HuH-7.5 (cell line): ENCODE results near the gene MOCS1.
"Not testable (repeated sequence)": the region's sequence is repeated elsewhere in the genome, so short reads cannot be mapped to it uniquely, and the experiment has no call there.

Experiments
- DNase-seq: peaks from one replicate; pipeline ENCODE4 v3.0.0; 2011; ENCODE audit warnings: low spot score

MOCS1 gene

DNA sequence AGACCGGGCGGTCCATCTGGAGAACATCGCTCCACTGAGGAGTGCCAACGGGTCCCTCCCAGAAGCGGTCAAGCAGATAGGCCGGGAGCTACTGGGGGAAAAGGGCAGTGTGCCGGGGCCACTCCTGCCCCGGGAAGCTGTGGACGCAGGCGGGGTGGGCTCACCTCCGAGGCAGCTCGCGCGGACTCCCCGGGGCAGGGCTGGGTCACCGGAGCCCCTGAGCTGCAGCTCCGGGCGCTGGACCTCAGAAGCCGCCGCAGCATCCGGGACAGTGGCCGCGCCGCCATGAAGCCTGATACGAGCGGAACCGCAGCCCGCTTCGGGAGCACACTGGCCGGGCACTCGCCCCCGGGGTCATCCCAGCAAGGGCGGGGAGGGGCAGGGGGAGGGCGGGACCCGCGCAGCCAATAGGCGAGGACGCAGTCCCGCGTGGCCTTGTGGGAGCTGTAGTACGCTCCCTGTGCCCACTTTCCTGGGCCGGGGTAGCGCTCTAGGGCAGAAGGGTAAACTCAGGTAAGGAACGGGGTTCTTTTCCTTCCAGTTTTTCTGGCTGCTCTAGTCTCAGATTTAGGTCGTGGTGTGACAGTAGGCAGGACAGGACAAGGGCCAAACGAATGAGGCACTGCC lies at the start of gene MOCS1:
Gene MOCS1, minus strand, starts transcription at position 332 of the 627 bp plus-strand sequence. Its CDS starts 45 bp downstream, at position 287.
- peak; percentile 68 for DNase-seq

DNA sequence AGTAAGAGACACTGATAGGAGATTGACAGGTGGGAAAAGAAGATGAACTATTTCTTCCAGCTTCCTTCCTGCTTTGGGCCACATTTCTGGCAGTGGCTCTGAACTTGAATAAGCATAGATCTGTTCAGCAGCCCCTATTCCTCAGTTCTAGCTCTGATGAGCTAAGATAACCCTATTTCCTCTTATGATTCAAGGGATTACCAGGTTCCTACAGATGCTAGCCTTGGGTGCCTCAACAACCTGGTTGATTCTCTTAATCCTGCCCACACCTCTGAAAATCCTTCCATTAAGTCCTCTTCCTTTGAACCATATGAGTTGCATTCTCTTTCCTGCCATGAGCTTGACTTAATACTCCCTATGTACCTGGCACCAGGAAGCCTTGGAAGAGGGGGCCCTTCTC lies 49.8 kb upstream of the MOCS1 start:
- DNase-seq: no peak

DNA sequence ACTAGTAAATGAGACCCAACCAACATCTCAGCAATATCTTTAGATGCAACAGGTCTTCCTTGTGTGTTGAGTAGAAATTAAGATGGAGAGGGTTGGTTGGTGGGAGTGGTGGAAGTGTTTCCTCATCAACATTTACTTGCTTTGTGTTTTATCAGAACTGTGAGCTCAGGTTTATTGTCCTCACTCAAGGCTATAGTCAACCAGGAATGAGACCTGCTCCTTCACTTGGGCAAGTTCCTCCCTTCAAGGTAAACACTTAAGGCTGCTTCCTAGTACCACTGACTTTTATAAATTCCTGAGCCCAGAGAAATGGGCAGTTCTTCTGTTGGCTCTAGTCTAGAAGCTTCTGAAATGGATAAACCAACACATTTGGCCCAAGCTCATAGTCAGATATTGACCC lies 48.9 kb upstream of the MOCS1 start:
- no peak for DNase-seq

- no peak for DNase-seq
These were observed 48.5 kb upstream of the MOCS1 start for GRCh38 chr6:39982720-39983119.

DNA sequence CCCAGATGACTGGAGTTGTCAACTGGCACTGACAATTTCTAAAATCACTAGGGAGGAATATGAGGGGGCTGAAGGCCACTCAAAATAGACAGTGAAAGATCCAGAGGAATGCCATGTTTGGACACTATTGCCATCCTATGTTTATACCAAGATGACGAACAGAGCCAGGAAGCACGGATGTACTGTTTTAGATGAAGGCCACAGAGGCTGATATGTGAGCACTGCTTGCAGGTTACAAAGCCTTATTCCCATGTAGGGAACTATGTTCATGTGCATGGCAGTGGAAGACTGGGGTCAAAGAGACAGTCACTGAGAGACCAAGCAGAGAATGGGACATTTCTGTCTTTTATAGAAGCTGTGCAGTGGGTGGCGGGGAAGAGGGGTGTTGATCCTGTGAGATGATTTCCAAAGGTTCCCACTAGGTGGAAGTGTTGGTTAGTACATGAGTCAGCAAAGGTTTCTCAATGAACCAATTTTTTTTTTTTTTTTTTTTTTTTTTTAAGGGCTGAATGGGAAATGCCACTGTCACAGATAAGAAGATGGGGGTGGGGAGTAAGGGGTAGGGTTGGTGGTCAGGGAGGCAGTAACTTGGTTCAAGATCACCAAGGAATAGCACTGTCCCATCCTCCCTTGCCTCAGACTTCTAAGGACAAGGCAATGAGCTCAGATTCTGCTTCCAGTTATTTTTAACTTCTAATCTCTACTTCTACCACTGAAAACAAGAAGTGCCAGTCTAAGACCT lies 46.7 kb upstream of the MOCS1 start:
- peak; percentile 18 for DNase-seq

- no peak for DNase-seq
These were observed 45.4 kb upstream of the MOCS1 start for GRCh38 chr6:39979461-39980328.

GRCh38 chr6:39978240-39978639 lies 44.0 kb upstream of the MOCS1 start:
- no peak for DNase-seq

DNA sequence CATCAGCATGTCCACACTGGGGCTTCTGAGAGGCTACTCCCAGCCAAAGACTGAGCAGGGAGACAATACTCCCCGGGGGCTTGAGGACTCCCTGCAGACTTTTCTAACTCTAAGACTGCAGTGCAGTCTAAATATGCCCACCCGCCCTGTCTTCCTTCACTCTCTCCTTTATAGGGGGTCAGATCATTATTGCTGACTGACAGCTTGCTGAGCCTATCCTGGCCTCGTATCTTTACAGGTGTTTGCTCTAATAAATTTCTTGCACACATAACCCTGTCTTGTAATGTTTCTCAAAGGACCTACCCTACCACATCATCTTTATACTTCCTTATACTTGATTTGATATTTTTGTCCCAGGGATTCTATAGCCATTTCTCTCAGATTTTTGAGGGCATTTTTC lies 39.4 kb upstream of the MOCS1 start:
- no peak for DNase-seq

DNA sequence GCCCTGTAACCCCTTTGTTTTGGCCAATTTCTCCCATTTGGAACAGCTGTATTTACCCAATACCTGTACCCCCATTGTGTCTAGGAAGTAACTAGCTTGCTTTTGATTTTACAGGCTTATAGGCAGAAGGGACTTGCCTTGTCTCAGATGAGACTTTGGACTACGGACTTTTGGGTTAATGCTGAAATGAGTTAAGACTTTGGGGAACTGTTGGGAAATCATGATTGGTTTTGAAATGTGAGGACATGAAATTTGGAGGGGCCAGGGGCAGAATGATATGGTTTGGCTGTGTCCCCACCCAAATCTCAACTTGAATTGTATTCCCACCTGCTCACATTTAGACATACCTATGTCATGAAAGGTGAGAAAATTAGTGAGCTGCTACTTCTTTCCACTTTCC lies 38.5 kb upstream of the MOCS1 start:
- DNase-seq: not testable (repeated sequence)

- not testable (repeated sequence) for DNase-seq
These were observed 36.9 kb upstream of the MOCS1 start for GRCh38 chr6:39971131-39971530.

DNA sequence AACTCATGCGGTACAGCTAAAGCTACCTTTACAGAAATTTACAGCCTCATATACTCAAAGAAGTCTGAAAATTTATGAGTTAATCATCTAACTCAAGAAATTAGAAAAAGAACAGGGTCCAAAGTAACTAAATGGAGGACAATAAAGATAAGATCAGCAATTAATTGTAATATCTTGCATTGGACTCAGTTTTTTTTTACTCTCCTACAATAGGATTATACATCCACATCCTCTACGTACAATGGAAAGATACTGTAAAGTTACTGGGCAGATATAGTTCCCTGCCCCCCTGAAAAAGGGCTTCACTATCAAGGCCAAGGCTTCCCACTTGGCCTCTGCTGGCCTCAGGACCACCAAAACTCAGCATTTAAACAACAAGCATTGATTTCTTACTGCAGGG lies 31.5 kb upstream of the MOCS1 start:
- no peak for DNase-seq

DNA sequence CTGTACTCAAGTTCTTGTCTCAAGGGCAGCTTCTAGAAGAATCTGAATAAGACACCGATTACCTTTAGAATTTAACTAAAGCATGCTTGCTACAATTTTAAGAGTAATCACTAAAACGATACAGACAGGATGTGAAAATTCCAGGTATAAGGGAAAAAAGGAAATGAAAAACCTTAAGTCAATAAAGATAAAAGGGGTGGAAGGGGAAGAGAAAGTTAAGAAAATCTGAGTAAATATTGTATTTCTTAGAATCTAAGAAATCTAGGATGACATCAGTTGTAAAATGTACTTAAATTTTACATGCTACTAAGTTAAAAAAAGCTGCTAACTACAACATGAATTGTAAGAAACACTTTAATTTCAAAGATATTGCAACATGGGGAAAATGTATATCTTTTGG lies 30.3 kb upstream of the MOCS1 start:
- no peak for DNase-seq

DNA sequence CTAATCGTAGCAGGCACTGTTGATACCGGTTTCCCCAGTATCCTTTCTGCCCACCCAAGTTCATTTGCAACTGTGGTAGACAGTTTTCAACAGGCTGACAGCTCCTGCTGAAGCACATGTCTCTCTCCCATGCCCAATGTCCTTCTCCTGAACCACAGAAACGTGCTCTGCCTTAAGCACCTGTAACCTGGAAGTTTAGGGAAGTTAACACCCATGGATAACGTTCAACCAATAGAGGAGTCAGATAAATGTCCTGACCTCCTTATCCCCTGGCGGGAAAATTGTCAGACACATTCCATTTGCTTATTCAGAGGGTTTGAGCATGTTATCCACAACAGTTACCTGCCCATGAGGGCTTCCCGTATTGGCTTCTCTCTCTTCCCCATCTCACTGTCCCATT lies 29.8 kb upstream of the MOCS1 start:
- DNase-seq: no peak

- no peak for DNase-seq
These were observed 28.6 kb upstream of the MOCS1 start for GRCh38 chr6:39962831-39963230.

- no peak for DNase-seq
These were observed 26.9 kb upstream of the MOCS1 start for GRCh38 chr6:39961178-39961577.

DNA sequence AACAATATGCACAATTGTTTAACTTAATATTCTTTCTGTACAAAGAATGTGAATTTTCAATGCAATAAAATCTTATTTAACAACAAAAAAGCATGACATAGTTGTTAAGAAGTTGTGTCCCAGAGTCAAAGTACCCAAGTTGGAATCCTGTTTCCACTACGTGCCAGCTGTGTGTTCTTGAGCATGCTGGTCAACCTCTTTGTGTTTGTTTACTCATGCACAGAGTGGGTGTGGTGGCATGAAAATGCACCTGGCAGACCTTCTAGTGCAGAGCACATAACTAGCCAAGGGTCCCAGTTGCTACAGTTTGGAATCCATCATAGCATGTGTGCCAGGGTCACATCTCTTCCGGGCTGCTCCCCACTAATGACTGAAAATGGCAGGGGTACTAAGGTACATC lies 24.7 kb upstream of the MOCS1 start:
- DNase-seq: no peak

GRCh38 chr6:39956936-39957335 lies 22.7 kb upstream of the MOCS1 start:
- no peak for DNase-seq

GRCh38 chr6:39953076-39953618 lies 18.9 kb upstream of the MOCS1 start:
- DNase-seq: no peak

- DNase-seq: no peak
These were observed 17.9 kb upstream of the MOCS1 start for GRCh38 chr6:39952167-39952566.

DNA sequence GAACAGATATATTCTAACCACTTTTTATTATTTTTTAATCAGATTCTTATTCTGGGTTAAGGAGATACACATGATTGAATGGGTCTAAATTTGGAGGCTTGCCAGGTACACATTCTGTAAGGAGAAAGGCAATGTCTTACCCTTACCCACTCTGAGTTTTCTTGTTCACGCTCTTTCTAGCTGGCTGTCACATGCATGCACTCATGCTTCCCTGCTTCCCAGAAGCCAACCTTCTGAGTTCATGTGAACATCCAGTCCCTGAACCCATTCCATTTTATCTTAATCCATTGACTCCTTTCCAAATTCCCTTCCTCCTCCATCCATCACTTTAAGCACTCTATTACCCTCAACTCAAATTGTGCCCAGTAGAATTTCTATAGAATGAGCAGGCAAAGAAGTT lies 17.5 kb upstream of the MOCS1 start:
- no peak for DNase-seq

GRCh38 chr6:39951191-39951590 lies 16.9 kb upstream of the MOCS1 start:
- no peak for DNase-seq

- no peak for DNase-seq
These were observed 16.0 kb upstream of the MOCS1 start for GRCh38 chr6:39950125-39950720.
